ENCODE measurements around the gene RRP12.

RRP12 gene

DNA sequence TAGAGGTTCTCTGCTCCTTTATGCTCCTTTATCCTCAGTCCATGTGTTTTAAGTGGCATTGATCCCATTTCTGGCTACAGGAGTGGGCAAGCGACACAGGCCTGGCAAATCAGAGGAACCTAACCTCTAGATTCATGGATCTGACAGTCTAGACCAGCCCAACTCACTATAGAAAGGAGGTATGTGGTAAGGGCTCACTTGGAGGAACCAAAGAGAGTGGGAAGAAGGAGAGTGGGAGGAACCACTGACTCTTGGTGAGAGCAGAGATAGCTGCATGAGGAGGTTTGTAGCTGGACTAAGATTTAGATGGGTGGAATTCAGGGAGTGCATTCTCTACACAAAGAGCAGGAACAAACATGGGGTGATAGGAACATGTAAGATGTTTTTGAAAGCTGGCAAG is 93.7 kb downstream of the RRP12 start:
- DNase-seq, result no peak

All from CD4-positive, alpha-beta T cell treated with Interleukin-12 subunit alpha and Interleukin-12 subunit beta, for 1 hour (primary cell).